SK-N-SH treated with all-trans-retinoic acid at 6 μM for 48 hours (cell line): ENCODE measurements around the gene CSNK1A1L.

ENCODE experiments used
- ATAC-seq: fragments of 200-7000 bp; cut with Tn5 transposase; 3 replicates; pipeline ENCODE4 v1.9.1; 2020; ENCODE audit warnings: mild to moderate bottlenecking, moderate library complexity
- ARNTL ChIP-seq: fragments of 450-650 bp; formaldehyde crosslinking; IDR thresholded peaks from 2 replicates; pipeline ENCODE4 v1.5.0; 2020; ENCODE audit warnings: low read depth, mild to moderate bottlenecking, moderate library complexity, borderline replicate concordance
- BACH2 ChIP-seq: fragments of 250-450 bp; sonication (Bioruptor Pico); IDR thresholded peaks from 2 replicates; pipeline ENCODE4 v1.9.0; 2021; ENCODE audit warnings: mild to moderate bottlenecking, borderline replicate concordance
- CSDC2 ChIP-seq: fragments of 250-450 bp; sonication (Bioruptor Pico); IDR thresholded peaks from 2 replicates; pipeline ENCODE4 v1.5.0; 2020; ENCODE audit warnings: mild to moderate bottlenecking, moderate library complexity
- ESRRG ChIP-seq: fragments of 250-450 bp; sonication (Bioruptor Pico); IDR thresholded peaks from 2 replicates; pipeline ENCODE4 v1.6.1; 2021; ENCODE audit warnings: mild to moderate bottlenecking
- GLIS3 ChIP-seq: fragments of 250-450 bp; sonication (Bioruptor Pico); IDR thresholded peaks from 2 replicates; pipeline ENCODE4 v1.5.0; 2020; ENCODE audit warnings: mild to moderate bottlenecking, moderate library complexity
- ISL1 ChIP-seq: fragments of 250-450 bp; sonication (Bioruptor Pico); IDR thresholded peaks from 2 replicates; pipeline ENCODE4 v2.1.2; 2022; ENCODE audit warnings: mild to moderate bottlenecking, moderate library complexity
- OSR1 ChIP-seq: fragments of 250-450 bp; sonication (Bioruptor Pico); IDR thresholded peaks from 2 replicates; pipeline ENCODE4 v1.8.0; 2022; ENCODE audit warnings: moderate library complexity, mild to moderate bottlenecking, inconsistent platforms
- PPARA ChIP-seq: fragments of 250-450 bp; sonication (Bioruptor Pico); IDR thresholded peaks from 2 replicates; pipeline ENCODE4 v1.5.0; 2020; ENCODE audit warnings: mild to moderate bottlenecking, borderline replicate concordance
- SNAI2 ChIP-seq: fragments of 250-450 bp; sonication (Bioruptor Pico); IDR thresholded peaks from 2 replicates; pipeline ENCODE4 v1.5.0; 2020; ENCODE audit warnings: mild to moderate bottlenecking, moderate library complexity
- TCF4 ChIP-seq: fragments of 250-450 bp; sonication (Bioruptor Pico); IDR thresholded peaks from 2 replicates; pipeline ENCODE4 v1.8.0; 2021; ENCODE audit warnings: mild to moderate bottlenecking, moderate library complexity, borderline replicate concordance
- TOX ChIP-seq: fragments of 250-450 bp; sonication (Bioruptor Pico); IDR thresholded peaks from 2 replicates; pipeline ENCODE4 v1.8.0; 2021; ENCODE audit warnings: mild to moderate bottlenecking, moderate library complexity, borderline replicate concordance
- ZC3H10 ChIP-seq: fragments of 250-450 bp; sonication (Bioruptor Pico); IDR thresholded peaks from 2 replicates; pipeline ENCODE4 v1.5.1; 2021; ENCODE audit warnings: mild to moderate bottlenecking, moderate library complexity
- ZFP3 ChIP-seq: fragments of 250-450 bp; sonication (Bioruptor Pico); IDR thresholded peaks from 2 replicates; pipeline ENCODE4 v1.5.0; 2020; ENCODE audit warnings: mild to moderate bottlenecking, moderate library complexity
- ZFP30 ChIP-seq: fragments of 450-650 bp; formaldehyde crosslinking; IDR thresholded peaks from 2 replicates; pipeline ENCODE4 v1.5.0; 2022; ENCODE audit warnings: mild to moderate bottlenecking, moderate library complexity
- ZNF565 ChIP-seq: fragments of 450-650 bp; formaldehyde crosslinking; conservative IDR thresholded peaks from 2 replicates; pipeline ENCODE4 v1.5.0; 2020; ENCODE audit warnings: low read depth, mild to moderate bottlenecking, moderate library complexity
- ZNF70 ChIP-seq: fragments of 450-650 bp; formaldehyde crosslinking; IDR thresholded peaks from 2 replicates; pipeline ENCODE4 v1.5.0; 2020; ENCODE audit warnings: mild to moderate bottlenecking, moderate library complexity
- ZNF8 ChIP-seq: fragments of 450-650 bp; formaldehyde crosslinking; IDR thresholded peaks from 2 replicates; pipeline ENCODE4 v1.5.0; 2020; ENCODE audit warnings: mild to moderate bottlenecking, moderate library complexity
- TF ChIP-seq, protein P1 (sequence below): fragments of 250-450 bp; sonication (Bioruptor Pico); IDR thresholded peaks from 2 replicates; pipeline ENCODE4 v1.8.0; 2021; ENCODE audit warnings: low read depth, mild to moderate bottlenecking, moderate library complexity, borderline replicate concordance
- TF ChIP-seq, protein P2 (sequence below): fragments of 250-450 bp; sonication (Bioruptor Pico); IDR thresholded peaks from 2 replicates; pipeline ENCODE4 v1.5.1; 2021; ENCODE audit warnings: mild to moderate bottlenecking, moderate library complexity
- TF ChIP-seq, protein P3 (sequence below): fragments of 250-450 bp; sonication (Bioruptor Pico); IDR thresholded peaks from 2 replicates; pipeline ENCODE4 v1.5.0; 2020; ENCODE audit warnings: mild to moderate bottlenecking, moderate library complexity
- TF ChIP-seq, protein P4 (sequence below): fragments of 250-450 bp; sonication (Bioruptor Pico); IDR thresholded peaks from 2 replicates; pipeline ENCODE4 v1.8.0; 2020; ENCODE audit warnings: mild to moderate bottlenecking, moderate library complexity, borderline replicate concordance

Gene CSNK1A1L

DNA sequence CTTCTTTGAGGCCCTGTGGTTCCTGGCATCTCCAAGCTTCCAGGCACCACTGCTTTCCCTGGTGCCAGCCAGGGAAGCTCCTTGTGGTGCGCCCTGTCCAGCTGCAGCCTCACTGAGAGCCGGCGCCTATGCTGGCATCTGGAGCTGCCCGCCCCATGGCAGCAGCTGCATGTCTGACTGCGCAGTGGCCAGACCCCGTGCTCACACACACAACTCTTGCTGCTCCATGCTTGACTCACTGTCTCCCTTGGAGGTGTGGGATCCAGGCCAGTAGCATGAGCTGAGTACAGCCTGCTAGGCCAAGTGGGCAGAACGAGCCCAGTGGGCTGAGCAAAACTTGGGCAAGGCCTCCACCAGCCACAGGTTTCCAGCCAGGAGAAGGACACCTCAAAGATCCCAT, 34.5 kb downstream of the CSNK1A1L start:
- no peak for TF ChIP-seq ZFP30 (CRISPR knock-in tag)
- no peak for TF ChIP-seq ZFP3
- TF ChIP-seq TCF4 (CRISPR knock-in tag) = no peak
- no peak for TF ChIP-seq SNAI2 (CRISPR knock-in tag)
- TF ChIP-seq ESRRG (CRISPR knock-in tag) = no peak
- no peak for TF ChIP-seq ZC3H10 (CRISPR knock-in tag)
- no peak for TF ChIP-seq ZNF565 (CRISPR knock-in tag)
- no peak for TF ChIP-seq BACH2 (CRISPR knock-in tag)
- no peak for TF ChIP-seq ZNF8 (CRISPR knock-in tag)
- ATAC-seq = no peak

DNA sequence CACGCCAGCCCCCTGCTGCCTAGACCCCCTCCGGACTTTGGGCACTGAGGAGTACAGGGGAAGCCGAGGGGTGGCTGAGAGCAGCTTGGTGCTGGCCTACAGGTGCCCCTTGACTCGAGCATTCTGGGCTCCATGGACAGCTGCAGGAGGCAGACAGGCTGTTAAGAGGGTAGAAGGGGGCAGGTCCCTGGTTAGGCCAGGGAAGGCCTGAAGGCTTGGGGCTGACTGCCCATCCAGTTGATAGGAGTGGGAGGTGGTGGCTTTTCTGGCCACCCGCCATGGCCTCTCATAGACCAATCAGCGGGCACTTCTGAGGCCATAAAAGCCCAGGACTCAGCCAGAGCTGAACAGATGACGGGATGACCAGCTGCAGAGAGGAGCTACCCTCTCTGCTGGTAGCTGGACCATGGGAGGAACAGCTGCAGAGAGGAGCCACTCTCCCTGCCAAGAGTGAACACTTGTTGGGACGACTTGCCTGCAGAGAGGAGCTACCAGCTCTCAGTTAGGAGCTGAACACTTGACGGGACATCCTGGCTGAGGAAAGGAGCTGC, 35.2 kb downstream of the CSNK1A1L start:
- TF ChIP-seq, protein P1, sequence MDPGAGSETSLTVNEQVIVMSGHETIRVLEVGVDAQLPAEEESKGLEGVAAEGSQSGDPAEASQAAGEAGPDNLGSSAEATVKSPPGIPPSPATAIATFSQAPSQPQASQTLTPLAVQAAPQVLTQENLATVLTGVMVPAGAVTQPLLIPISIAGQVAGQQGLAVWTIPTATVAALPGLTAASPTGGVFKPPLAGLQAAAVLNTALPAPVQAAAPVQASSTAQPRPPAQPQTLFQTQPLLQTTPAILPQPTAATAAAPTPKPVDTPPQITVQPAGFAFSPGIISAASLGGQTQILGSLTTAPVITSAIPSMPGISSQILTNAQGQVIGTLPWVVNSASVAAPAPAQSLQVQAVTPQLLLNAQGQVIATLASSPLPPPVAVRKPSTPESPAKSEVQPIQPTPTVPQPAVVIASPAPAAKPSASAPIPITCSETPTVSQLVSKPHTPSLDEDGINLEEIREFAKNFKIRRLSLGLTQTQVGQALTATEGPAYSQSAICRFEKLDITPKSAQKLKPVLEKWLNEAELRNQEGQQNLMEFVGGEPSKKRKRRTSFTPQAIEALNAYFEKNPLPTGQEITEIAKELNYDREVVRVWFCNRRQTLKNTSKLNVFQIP (CRISPR knock-in tag) = no peak
- TF ChIP-seq PPARA (CRISPR knock-in tag) (no peak), ESRRG (CRISPR knock-in tag) (no peak), SNAI2 (CRISPR knock-in tag) (no peak), ZFP3 (no peak), ZFP30 (CRISPR knock-in tag) (no peak), ZC3H10 (CRISPR knock-in tag) (no peak), CSDC2 (no peak)

DNA sequence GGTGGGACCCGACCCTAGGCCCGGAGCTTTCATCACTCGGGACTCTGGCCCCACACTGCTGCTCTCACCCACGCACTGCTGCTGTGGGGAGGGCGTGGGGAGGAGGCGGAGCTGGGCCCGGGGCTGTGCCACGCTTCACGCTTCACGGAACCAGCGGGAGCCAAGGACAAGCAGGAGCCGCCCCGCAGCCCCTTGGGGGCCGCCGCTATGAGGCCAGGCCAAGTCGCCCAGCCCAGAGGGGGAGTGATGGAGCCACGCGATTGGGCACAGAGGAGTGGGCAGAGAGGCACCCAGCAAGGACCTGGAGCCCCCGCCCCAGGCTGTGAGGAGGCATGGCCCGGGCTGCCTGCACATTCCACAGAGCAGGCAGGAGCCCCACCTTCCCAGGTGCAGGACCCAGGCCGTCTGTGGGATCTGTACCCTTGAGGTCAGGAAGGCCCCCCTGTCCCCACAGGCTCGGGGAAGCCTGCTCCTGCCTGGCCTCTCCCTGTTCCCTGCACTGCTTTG, 35.8 kb downstream of the CSNK1A1L start:
- TF ChIP-seq, protein P1 (CRISPR knock-in tag) = no peak
- TF ChIP-seq ISL1 (CRISPR knock-in tag) = no peak
- TF ChIP-seq ZFP3 = no peak
- no peak for TF ChIP-seq ZFP30 (CRISPR knock-in tag)
- TF ChIP-seq, protein P2, sequence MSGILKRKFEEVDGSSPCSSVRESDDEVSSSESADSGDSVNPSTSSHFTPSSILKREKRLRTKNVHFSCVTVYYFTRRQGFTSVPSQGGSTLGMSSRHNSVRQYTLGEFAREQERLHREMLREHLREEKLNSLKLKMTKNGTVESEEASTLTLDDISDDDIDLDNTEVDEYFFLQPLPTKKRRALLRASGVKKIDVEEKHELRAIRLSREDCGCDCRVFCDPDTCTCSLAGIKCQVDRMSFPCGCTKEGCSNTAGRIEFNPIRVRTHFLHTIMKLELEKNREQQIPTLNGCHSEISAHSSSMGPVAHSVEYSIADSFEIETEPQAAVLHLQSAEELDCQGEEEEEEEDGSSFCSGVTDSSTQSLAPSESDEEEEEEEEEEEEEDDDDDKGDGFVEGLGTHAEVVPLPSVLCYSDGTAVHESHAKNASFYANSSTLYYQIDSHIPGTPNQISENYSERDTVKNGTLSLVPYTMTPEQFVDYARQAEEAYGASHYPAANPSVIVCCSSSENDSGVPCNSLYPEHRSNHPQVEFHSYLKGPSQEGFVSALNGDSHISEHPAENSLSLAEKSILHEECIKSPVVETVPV (CRISPR knock-in tag) = no peak
- no peak for TF ChIP-seq ESRRG (CRISPR knock-in tag)
- TF ChIP-seq CSDC2 = no peak
- TF ChIP-seq PPARA (CRISPR knock-in tag) = no peak
- TF ChIP-seq ARNTL (CRISPR knock-in tag) = no peak
- no peak for TF ChIP-seq GLIS3 (CRISPR knock-in tag)
- no peak for TF ChIP-seq ZNF70
- no peak for TF ChIP-seq OSR1
- no peak for TF ChIP-seq ZC3H10 (CRISPR knock-in tag)
- no peak for TF ChIP-seq ZNF8 (CRISPR knock-in tag)
- TF ChIP-seq, protein P3, sequence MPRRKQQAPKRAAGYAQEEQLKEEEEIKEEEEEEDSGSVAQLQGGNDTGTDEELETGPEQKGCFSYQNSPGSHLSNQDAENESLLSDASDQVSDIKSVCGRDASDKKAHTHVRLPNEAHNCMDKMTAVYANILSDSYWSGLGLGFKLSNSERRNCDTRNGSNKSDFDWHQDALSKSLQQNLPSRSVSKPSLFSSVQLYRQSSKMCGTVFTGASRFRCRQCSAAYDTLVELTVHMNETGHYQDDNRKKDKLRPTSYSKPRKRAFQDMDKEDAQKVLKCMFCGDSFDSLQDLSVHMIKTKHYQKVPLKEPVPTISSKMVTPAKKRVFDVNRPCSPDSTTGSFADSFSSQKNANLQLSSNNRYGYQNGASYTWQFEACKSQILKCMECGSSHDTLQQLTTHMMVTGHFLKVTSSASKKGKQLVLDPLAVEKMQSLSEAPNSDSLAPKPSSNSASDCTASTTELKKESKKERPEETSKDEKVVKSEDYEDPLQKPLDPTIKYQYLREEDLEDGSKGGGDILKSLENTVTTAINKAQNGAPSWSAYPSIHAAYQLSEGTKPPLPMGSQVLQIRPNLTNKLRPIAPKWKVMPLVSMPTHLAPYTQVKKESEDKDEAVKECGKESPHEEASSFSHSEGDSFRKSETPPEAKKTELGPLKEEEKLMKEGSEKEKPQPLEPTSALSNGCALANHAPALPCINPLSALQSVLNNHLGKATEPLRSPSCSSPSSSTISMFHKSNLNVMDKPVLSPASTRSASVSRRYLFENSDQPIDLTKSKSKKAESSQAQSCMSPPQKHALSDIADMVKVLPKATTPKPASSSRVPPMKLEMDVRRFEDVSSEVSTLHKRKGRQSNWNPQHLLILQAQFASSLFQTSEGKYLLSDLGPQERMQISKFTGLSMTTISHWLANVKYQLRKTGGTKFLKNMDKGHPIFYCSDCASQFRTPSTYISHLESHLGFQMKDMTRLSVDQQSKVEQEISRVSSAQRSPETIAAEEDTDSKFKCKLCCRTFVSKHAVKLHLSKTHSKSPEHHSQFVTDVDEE = no peak
- TF ChIP-seq ZNF565 (CRISPR knock-in tag) = no peak
- TF ChIP-seq, protein P4, sequence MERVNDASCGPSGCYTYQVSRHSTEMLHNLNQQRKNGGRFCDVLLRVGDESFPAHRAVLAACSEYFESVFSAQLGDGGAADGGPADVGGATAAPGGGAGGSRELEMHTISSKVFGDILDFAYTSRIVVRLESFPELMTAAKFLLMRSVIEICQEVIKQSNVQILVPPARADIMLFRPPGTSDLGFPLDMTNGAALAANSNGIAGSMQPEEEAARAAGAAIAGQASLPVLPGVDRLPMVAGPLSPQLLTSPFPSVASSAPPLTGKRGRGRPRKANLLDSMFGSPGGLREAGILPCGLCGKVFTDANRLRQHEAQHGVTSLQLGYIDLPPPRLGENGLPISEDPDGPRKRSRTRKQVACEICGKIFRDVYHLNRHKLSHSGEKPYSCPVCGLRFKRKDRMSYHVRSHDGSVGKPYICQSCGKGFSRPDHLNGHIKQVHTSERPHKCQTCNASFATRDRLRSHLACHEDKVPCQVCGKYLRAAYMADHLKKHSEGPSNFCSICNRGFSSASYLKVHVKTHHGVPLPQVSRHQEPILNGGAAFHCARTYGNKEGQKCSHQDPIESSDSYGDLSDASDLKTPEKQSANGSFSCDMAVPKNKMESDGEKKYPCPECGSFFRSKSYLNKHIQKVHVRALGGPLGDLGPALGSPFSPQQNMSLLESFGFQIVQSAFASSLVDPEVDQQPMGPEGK (CRISPR knock-in tag) = no peak
- TF ChIP-seq SNAI2 (CRISPR knock-in tag) = no peak
- TF ChIP-seq TOX = no peak
- no peak for ATAC-seq

More for the DNA sequence above, 35.2 kb downstream of the CSNK1A1L start:
- ATAC-seq = no peak
